Astrocyte (in vitro differentiated cells and primary cell): ENCODE measurements around the gene SPINT1. TPM values are rescaled to one million over a fixed set of nuclear protein-coding genes. Genes with fewer than 3 reads are reported as not detected.

ENCODE experiments used
- DNase-seq: peaks from one replicate; pipeline ENCODE4 v3.0.0-alpha.2; 2010; ENCODE audit warnings: low read depth
- FAIRE-seq: peaks from 2 replicates; lab custom pipeline; 2011; peaks lifted over from hg19 to GRCh38; lab: Jason Lieb, UNC
- H2AFZ ChIP-seq: 2 replicates; pipeline ENCODE4 v1.6.0; 2012; ENCODE audit warnings: low read depth, low read length, inconsistent platforms
- H3K27ac ChIP-seq: 2 replicates; pipeline ENCODE4 v1.5.1; 2011; ENCODE audit warnings: low read depth, low read length, inconsistent platforms
- H3K27me3 ChIP-seq: 2 replicates; pipeline ENCODE4 v1.6.0; 2011; ENCODE audit warnings: low read length, inconsistent platforms; ENCODE audit not compliant: insufficient read depth
- H3K36me3 ChIP-seq: 2 replicates; pipeline ENCODE4 v1.5.1; 2011; ENCODE audit warnings: low read length, inconsistent platforms; ENCODE audit not compliant: insufficient read depth
- H3K4me1 ChIP-seq: 2 replicates; pipeline ENCODE4 v1.5.1; 2011; ENCODE audit warnings: low read length, inconsistent platforms; ENCODE audit not compliant: insufficient read depth
- H3K4me2 ChIP-seq: 2 replicates; pipeline ENCODE4 v1.6.0; 2012; ENCODE audit warnings: low read length, inconsistent platforms
- H3K4me3 ChIP-seq: 2 replicates; pipeline ENCODE4 v1.5.1; 2011; ENCODE audit warnings: low read depth, mild to moderate bottlenecking, low read length, inconsistent platforms; ENCODE audit not compliant: insufficient read depth
- H3K79me2 ChIP-seq: 2 replicates; pipeline ENCODE4 v1.6.0; 2012; ENCODE audit warnings: mild to moderate bottlenecking, low read length, inconsistent platforms; ENCODE audit not compliant: insufficient read depth
- H3K9ac ChIP-seq: 2 replicates; pipeline ENCODE4 v1.6.0; 2012; ENCODE audit warnings: mild to moderate bottlenecking, low read length, inconsistent platforms
- H3K9me3 ChIP-seq: 2 replicates; pipeline ENCODE4 v1.5.1; 2012; ENCODE audit warnings: low read depth, mild to moderate bottlenecking, low read length, inconsistent platforms; ENCODE audit not compliant: insufficient read depth
- H4K20me1 ChIP-seq: 2 replicates; pipeline ENCODE4 v1.6.0; 2012; ENCODE audit warnings: low read length, inconsistent platforms; ENCODE audit not compliant: insufficient read depth
- H3K27ac Mint-ChIP-seq: one replicate; pipeline ENCODE4 v1.8.0; 2021; ENCODE audit warnings: mild to moderate bottlenecking, mixed read lengths; ENCODE audit not compliant: unreplicated experiment
- H3K27me3 Mint-ChIP-seq: one replicate; pipeline ENCODE4 v1.8.0; 2021; ENCODE audit warnings: low read depth, mixed read lengths; ENCODE audit not compliant: unreplicated experiment
- H3K36me3 Mint-ChIP-seq: one replicate; pipeline ENCODE4 v1.8.0; 2021; ENCODE audit warnings: low read depth, mixed read lengths; ENCODE audit not compliant: unreplicated experiment
- H3K4me1 Mint-ChIP-seq: one replicate; pipeline ENCODE4 v1.8.0; 2021; ENCODE audit warnings: low read depth, mixed read lengths; ENCODE audit not compliant: unreplicated experiment
- H3K4me3 Mint-ChIP-seq: one replicate; pipeline ENCODE4 v1.8.0; 2021; ENCODE audit warnings: mild to moderate bottlenecking, moderate library complexity, mixed read lengths; ENCODE audit not compliant: unreplicated experiment
- H3K9me3 Mint-ChIP-seq: one replicate; pipeline ENCODE4 v1.8.0; 2021; ENCODE audit warnings: mild to moderate bottlenecking, mixed read lengths; ENCODE audit not compliant: unreplicated experiment
- EZH2 ChIP-seq: IDR thresholded peaks from 2 replicates; pipeline ENCODE4 v1.6.1; 2012; ENCODE audit warnings: mild to moderate bottlenecking, low read length, inconsistent platforms; ENCODE audit not compliant: insufficient read depth
- total RNA-seq: library from RNA; stranded (reverse); gene quantifications from 2 replicates; pipeline ENCODE4 v1.2.1, GENCODE V29; 2021
- TF ChIP-seq, protein P1 (sequence below): IDR thresholded peaks from 2 replicates; pipeline ENCODE4 v1.5.1; 2011; ENCODE audit warnings: low read depth, mild to moderate bottlenecking, inconsistent platforms, low read length, moderate library complexity; ENCODE audit not compliant: insufficient read depth

The SPINT1 gene
- total RNA-seq, 1 donor from 2014 or later = 40.3 TPM

DNA sequence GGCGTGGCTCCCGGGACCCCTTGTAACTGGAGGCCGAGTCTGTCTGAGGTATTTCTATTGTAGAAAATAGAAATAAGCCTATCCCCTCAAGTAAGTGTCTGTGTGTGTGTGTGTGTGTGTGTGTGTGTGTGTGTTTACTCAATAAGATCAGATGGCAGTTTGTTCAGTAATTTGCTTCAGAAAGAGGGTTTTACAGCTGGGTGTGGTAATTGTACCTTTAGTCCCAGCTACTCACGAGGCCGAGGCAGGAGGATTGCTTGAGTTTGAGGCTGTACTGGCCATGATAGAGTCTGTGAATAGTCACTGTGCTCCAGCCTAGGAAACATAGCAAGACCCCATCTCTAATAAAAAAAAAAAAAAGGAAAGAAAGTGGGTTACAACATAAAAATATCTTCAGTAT, 8.7 kb downstream of the SPINT1 start:
- Histone ChIP-seq H3K36me3 (no peaks in the 10 kb centered on the region), H3K4me3 (no peak overlapping the region), H3K9ac (no peak overlapping the region), H3K27me3 (no peaks in the 10 kb centered on the region), H2AFZ (no peak overlapping the region), H3K79me2 (no peaks in the 10 kb centered on the region), H3K9me3 (no peaks in the 10 kb centered on the region), H3K4me1 (no peaks in the 10 kb centered on the region), H3K4me2 (no peak overlapping the region), H4K20me1 (no peaks in the 10 kb centered on the region), H3K27ac (no peak overlapping the region)
- peaks cover 4% of the 10 kb centered on the region for H3K36me3 Mint-ChIP-seq
- H3K27ac Mint-ChIP-seq = no peak overlapping the region
- no peak for TF ChIP-seq EZH2
- TF ChIP-seq, protein P1, sequence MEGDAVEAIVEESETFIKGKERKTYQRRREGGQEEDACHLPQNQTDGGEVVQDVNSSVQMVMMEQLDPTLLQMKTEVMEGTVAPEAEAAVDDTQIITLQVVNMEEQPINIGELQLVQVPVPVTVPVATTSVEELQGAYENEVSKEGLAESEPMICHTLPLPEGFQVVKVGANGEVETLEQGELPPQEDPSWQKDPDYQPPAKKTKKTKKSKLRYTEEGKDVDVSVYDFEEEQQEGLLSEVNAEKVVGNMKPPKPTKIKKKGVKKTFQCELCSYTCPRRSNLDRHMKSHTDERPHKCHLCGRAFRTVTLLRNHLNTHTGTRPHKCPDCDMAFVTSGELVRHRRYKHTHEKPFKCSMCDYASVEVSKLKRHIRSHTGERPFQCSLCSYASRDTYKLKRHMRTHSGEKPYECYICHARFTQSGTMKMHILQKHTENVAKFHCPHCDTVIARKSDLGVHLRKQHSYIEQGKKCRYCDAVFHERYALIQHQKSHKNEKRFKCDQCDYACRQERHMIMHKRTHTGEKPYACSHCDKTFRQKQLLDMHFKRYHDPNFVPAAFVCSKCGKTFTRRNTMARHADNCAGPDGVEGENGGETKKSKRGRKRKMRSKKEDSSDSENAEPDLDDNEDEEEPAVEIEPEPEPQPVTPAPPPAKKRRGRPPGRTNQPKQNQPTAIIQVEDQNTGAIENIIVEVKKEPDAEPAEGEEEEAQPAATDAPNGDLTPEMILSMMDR = no peak
- no peaks in the 10 kb centered on the region for H3K9me3 Mint-ChIP-seq
- no peaks in the 10 kb centered on the region for H3K27me3 Mint-ChIP-seq
- no peak overlapping the region for H3K4me3 Mint-ChIP-seq
- FAIRE-seq = no peak
- peaks cover 7% of the 10 kb centered on the region for H3K4me1 Mint-ChIP-seq
- no peak for DNase-seq

DNA sequence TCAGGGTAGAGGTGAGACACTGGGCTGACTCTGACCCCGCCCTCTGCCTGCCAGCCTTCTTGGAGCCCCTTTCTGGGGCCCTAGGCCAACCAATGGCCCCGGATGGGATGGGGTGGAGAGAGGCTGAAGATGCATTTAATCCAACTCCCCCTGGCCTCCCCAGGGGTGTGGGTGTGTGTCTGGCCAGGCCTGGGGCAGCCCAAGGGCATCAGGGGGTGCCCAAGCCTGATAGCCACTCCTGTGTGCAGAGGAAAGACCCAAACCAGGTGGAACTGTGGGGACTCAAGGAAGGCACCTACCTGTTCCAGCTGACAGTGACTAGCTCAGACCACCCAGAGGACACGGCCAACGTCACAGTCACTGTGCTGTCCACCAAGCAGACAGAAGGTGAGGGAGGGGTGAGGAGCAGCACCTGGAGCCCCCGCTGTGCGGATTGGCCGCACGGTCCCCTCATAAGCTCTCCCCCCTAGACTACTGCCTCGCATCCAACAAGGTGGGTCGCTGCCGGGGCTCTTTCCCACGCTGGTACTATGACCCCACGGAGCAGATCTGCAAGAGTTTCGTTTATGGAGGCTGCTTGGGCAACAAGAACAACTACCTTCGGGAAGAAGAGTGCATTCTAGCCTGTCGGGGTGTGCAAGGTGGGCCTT, 9.5 kb downstream of the SPINT1 start:
- no peaks in the 10 kb centered on the region for H3K9me3 ChIP-seq
- H3K27ac Mint-ChIP-seq = no peak overlapping the region
- H3K36me3 Mint-ChIP-seq = peaks cover 4% of the 10 kb centered on the region
- no peak overlapping the region for H3K4me3 Mint-ChIP-seq
- no peaks in the 10 kb centered on the region for H3K4me1 ChIP-seq
- H3K36me3 ChIP-seq = no peaks in the 10 kb centered on the region
- no peak overlapping the region for H3K4me3 ChIP-seq
- no peak overlapping the region for H3K27ac ChIP-seq
- H3K79me2 ChIP-seq = no peaks in the 10 kb centered on the region
- FAIRE-seq (no peak), DNase-seq (no peak)
- TF ChIP-seq EZH2 = no peak
- TF ChIP-seq, protein P1 = no peak
- no peaks in the 10 kb centered on the region for H3K9me3 Mint-ChIP-seq
- no peak overlapping the region for H3K9ac ChIP-seq
- no peaks in the 10 kb centered on the region for H3K27me3 ChIP-seq
- no peaks in the 10 kb centered on the region for H4K20me1 ChIP-seq
- H3K4me2 ChIP-seq = no peak overlapping the region
- H2AFZ ChIP-seq = no peak overlapping the region
- H3K4me1 Mint-ChIP-seq = no peaks in the 10 kb centered on the region
- no peaks in the 10 kb centered on the region for H3K27me3 Mint-ChIP-seq

DNA sequence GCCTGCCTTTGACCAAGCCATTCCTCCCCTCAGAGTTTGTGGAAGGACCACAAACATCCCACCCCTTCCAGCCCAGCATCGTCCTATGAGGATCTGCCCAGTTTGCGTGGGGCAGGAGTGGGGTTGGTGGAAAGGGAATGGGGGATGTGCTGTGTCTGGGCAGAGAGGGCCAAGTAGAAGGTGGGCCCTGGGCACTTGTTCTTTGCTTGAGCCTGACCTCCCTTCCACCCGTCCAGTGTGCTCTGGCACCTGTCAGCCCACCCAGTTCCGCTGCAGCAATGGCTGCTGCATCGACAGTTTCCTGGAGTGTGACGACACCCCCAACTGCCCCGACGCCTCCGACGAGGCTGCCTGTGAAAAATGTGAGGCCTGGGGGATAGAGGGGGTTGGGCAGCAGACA, 10.3 kb downstream of the SPINT1 start:
- Histone ChIP-seq H2AFZ (no peak overlapping the region), H3K4me3 (no peak overlapping the region), H3K36me3 (no peaks in the 10 kb centered on the region), H3K27ac (no peak overlapping the region), H3K9ac (no peak overlapping the region), H3K4me2 (no peak overlapping the region), H3K79me2 (no peaks in the 10 kb centered on the region), H4K20me1 (no peaks in the 10 kb centered on the region), H3K9me3 (no peaks in the 10 kb centered on the region), H3K27me3 (no peaks in the 10 kb centered on the region), H3K4me1 (peaks cover under 1% of the 10 kb centered on the region)
- H3K27me3 Mint-ChIP-seq = no peaks in the 10 kb centered on the region
- H3K9me3 Mint-ChIP-seq = peaks cover 2% of the 10 kb centered on the region
- no peak overlapping the region for H3K27ac Mint-ChIP-seq
- H3K36me3 Mint-ChIP-seq = peaks cover 4% of the 10 kb centered on the region
- TF ChIP-seq, protein P1 = no peak
- TF ChIP-seq EZH2 = no peak
- FAIRE-seq (no peak), DNase-seq (no peak)
- no peaks in the 10 kb centered on the region for H3K4me1 Mint-ChIP-seq
- no peak overlapping the region for H3K4me3 Mint-ChIP-seq
